Panc1 (cell line): Measurements from ENCODE around the gene EPHA10. TPM values are rescaled to one million over a fixed set of nuclear protein-coding genes. Genes with fewer than 3 reads are reported as not detected.

Experiments
- ATAC-seq: fragments of 200-7000 bp; cut with Tn5 transposase; 2 replicates; pipeline ENCODE4 v1.9.1; 2020; ENCODE audit warnings: mild to moderate bottlenecking, moderate library complexity
- BruUV-seq: library from RNA; stranded (reverse); fragments of 400-500 nt; replicated peaks from 2 replicates; lab custom pipeline; 2021; lab: Mats Ljungman, UMichigan
- CTCF ChIA-PET: fragments of 300-600 bp; sonication (Branson Sonifier 250); formaldehyde crosslinking; loops from one replicate; lab custom pipeline; 2022; ENCODE audit warnings: antibody characterized with exemption; lab: Charles Lee
- POLR2A ChIA-PET: fragments of 300-600 bp; sonication (Branson Sonifier 250); formaldehyde crosslinking; loops from one replicate; lab custom pipeline; 2022; ENCODE audit warnings: antibody characterized with exemption; lab: Charles Lee
- DNase-seq: peaks from one replicate; pipeline ENCODE4 v3.0.0-alpha.2; 2010; ENCODE audit warnings: low read depth, low spot score
- H3K27ac ChIP-seq: 2 replicates; pipeline ENCODE4 v1.5.1; 2011; ENCODE audit warnings: mild to moderate bottlenecking, low read length, inconsistent platforms
- H3K27me3 ChIP-seq: fragments of 200-500 bp; sonication (Bioruptor generic); 2 replicates; pipeline ENCODE4 v1.6.0; 2014; ENCODE audit warnings: low read length, inconsistent platforms; ENCODE audit not compliant: control insufficient read depth, insufficient read depth
- H3K36me3 ChIP-seq: fragments of 200-500 bp; sonication (Bioruptor generic); 2 replicates; pipeline ENCODE4 v1.5.1; 2014; ENCODE audit warnings: inconsistent platforms, mild to moderate bottlenecking, low read length, moderate library complexity; ENCODE audit not compliant: control insufficient read depth, insufficient read depth
- H3K4me1 ChIP-seq: 2 replicates; pipeline ENCODE4 v1.5.1; 2011; ENCODE audit warnings: inconsistent platforms, mild to moderate bottlenecking, low read length, moderate library complexity; ENCODE audit not compliant: control insufficient read depth, insufficient read depth
- H3K4me3 ChIP-seq, 2 experiments: 2 replicates each; pipeline ENCODE4 v1.5.1; 2011 to 2012; ENCODE audit warnings: low read depth in 2 of 2, low read length in 2 of 2, mild to moderate bottlenecking in 2 of 2, inconsistent platforms in 1 of 2, moderate library complexity in 1 of 2
- H3K9me3 ChIP-seq: fragments of 200-500 bp; sonication (Bioruptor generic); 2 replicates; pipeline ENCODE4 v1.5.1; 2014; ENCODE audit warnings: low read depth, mild to moderate bottlenecking, inconsistent platforms, low read length, moderate library complexity; ENCODE audit not compliant: control insufficient read depth, insufficient read depth
- CTCF ChIP-seq: fragments of 450-650 bp; IDR thresholded peaks from 2 replicates; pipeline ENCODE4 v1.5.1; 2017; ENCODE audit warnings: mild to moderate bottlenecking
- POLR2AphosphoS5 ChIP-seq: IDR thresholded peaks from 2 replicates; pipeline ENCODE4 v1.6.1; 2012; ENCODE audit warnings: mild to moderate bottlenecking, low read depth, low read length, moderate library complexity
- SIN3A ChIP-seq: IDR thresholded peaks from 2 replicates; pipeline ENCODE4 v1.6.1; 2012; ENCODE audit warnings: low read depth, mild to moderate bottlenecking, low read length, moderate library complexity, borderline replicate concordance; ENCODE audit not compliant: insufficient read depth
- TCF7L2 ChIP-seq: IDR thresholded peaks from 2 replicates; pipeline ENCODE4 v1.6.1; 2011; ENCODE audit warnings: mild to moderate bottlenecking, low read depth, low read length, inconsistent platforms
- in situ Hi-C: cut with HindIII; loops from 2 replicates; pipeline ENCODE4 v1.10.0; 2016; ENCODE audit warnings: low sequenced_read_pairs, low pct_unique_long_range_greater_than_20kb
- intact Hi-C: fragments of 100-400 bp; cut with micrococcal nuclease; formaldehyde crosslinking; loops from one replicate; pipeline ENCODE4 v1.10.0; 2022; ENCODE audit not compliant: unreplicated experiment
- total RNA-seq: library from RNA; stranded (reverse); gene quantifications from one replicate; pipeline ENCODE4 v1.2.1, GENCODE V29; 2021; ENCODE audit not compliant: unreplicated experiment
- TF ChIP-seq, protein P1 (sequence below), 2 experiments: IDR thresholded peaks; 2 replicates each; pipeline ENCODE4 v1.6.1; 2011 to 2012; ENCODE audit warnings: low read depth in 2 of 2, control low read depth in 1 of 2, low read length in 1 of 2, mild to moderate bottlenecking in 1 of 2, moderate library complexity in 1 of 2; ENCODE audit not compliant: insufficient read depth in 1 of 2

The EPHA10 gene
- total RNA-seq, 1 experiment from 2014 or later, result 2.8 TPM

GRCh38 chr1:37797750-37798345 lies 32.9 kb upstream of the EPHA10 start:
- intact Hi-C loops (no loop called here), in situ Hi-C loops (no loop called here)
- ATAC-seq (no peak), DNase-seq (no peak)
- BruUV-seq, result no TSS peak
- TF ChIP-seq, protein P1, sequence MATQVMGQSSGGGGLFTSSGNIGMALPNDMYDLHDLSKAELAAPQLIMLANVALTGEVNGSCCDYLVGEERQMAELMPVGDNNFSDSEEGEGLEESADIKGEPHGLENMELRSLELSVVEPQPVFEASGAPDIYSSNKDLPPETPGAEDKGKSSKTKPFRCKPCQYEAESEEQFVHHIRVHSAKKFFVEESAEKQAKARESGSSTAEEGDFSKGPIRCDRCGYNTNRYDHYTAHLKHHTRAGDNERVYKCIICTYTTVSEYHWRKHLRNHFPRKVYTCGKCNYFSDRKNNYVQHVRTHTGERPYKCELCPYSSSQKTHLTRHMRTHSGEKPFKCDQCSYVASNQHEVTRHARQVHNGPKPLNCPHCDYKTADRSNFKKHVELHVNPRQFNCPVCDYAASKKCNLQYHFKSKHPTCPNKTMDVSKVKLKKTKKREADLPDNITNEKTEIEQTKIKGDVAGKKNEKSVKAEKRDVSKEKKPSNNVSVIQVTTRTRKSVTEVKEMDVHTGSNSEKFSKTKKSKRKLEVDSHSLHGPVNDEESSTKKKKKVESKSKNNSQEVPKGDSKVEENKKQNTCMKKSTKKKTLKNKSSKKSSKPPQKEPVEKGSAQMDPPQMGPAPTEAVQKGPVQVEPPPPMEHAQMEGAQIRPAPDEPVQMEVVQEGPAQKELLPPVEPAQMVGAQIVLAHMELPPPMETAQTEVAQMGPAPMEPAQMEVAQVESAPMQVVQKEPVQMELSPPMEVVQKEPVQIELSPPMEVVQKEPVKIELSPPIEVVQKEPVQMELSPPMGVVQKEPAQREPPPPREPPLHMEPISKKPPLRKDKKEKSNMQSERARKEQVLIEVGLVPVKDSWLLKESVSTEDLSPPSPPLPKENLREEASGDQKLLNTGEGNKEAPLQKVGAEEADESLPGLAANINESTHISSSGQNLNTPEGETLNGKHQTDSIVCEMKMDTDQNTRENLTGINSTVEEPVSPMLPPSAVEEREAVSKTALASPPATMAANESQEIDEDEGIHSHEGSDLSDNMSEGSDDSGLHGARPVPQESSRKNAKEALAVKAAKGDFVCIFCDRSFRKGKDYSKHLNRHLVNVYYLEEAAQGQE (IDR thresholded peaks at IDR 0.05; ENCODE audit: insufficient read depth in 1 of 2, low read depth in 2 of 2, low read length in 1 of 2), result no peak
- TF ChIP-seq SIN3A (no peak), TCF7L2 (no peak), POLR2AphosphoS5 (no peak), CTCF (no peak)
- Histone ChIP-seq H3K27ac (no peak overlapping the region), H3K36me3 (no peaks in the 10 kb centered on the region), H3K9me3 (no peaks in the 10 kb centered on the region), H3K27me3 (no peaks in the 10 kb centered on the region), H3K4me3 (no peak overlapping the region), H3K4me1 (0 out of 2 replicates have a peak, but pooled peaks cover 2% of the 10 kb centered on the region)
- ChIA-PET POLR2A (interaction anchor here (0.6 to 1.5 kb wide), 2 partner anchors 10 to 62 kb away, joined by 3 to 6 read pairs; partner anchors contain the start of genes C1orf122 and YRDC), CTCF (no interaction called here)

- no TSS peak for BruUV-seq
- Histone ChIP-seq H3K4me3 (peak overlapping the region; percentile 54 to 60), H3K27ac (no peak overlapping the region), H3K9me3 (no peaks in the 10 kb centered on the region), H3K27me3 (no peaks in the 10 kb centered on the region), H3K36me3 (no peaks in the 10 kb centered on the region), H3K4me1 (0 out of 2 replicates have a peak, but pooled peaks cover 2% of the 10 kb centered on the region)
- ATAC-seq, result no peak
- POLR2A ChIA-PET, result no interaction called here
- no peak for DNase-seq
- CTCF ChIA-PET, result no interaction called here
- in situ Hi-C loops (no loop called here), intact Hi-C loops (no loop called here)
- TF ChIP-seq TCF7L2 (no peak), POLR2AphosphoS5 (no peak), CTCF (no peak), SIN3A (peak; percentile 58; the same call in 1 of the 2 replicates)
- TF ChIP-seq, protein P1 (IDR thresholded peaks at IDR 0.05; ENCODE audit: insufficient read depth in 1 of 2, low read depth in 2 of 2, low read length in 1 of 2), result peak; percentile 97 to 98
Observed at GRCh38 chr1:37795340-37796125, 30.6 kb upstream of the EPHA10 start.
